H1 (cell line): ENCODE measurements around the gene DACT3. TPM values are rescaled to one million over a fixed set of nuclear protein-coding genes. Genes with fewer than 3 reads are reported as not detected.

Experiments
- CTCF ChIA-PET: fragments of 300-600 bp; sonication (Branson Sonifier 250); formaldehyde crosslinking; loops from one replicate; lab custom pipeline; 2021; ENCODE audit not compliant: partially characterized antibody; lab: Charles Lee
- POLR2A ChIA-PET: fragments of 300-600 bp; sonication (Branson Sonifier 250); formaldehyde crosslinking; loops from one replicate; lab custom pipeline; 2021; ENCODE audit warnings: inconsistent platforms; ENCODE audit not compliant: partially characterized antibody; lab: Charles Lee
- DNase-seq, 2 experiments: peaks; one replicate each; pipeline versions ENCODE4 v3.0.0 to v3.0.0-alpha.2; 2010 to 2022; ENCODE audit warnings: low spot score in 2 of 2, low read depth in 1 of 2, mixed read lengths in 1 of 2
- FAIRE-seq: peaks from 2 replicates; lab custom pipeline; 2011; peaks lifted over from hg19 to GRCh38; lab: Jason Lieb, UNC
- H2AFZ ChIP-seq: 2 replicates; pipeline ENCODE4 v1.8.1; 2012; ENCODE audit warnings: low read length, inconsistent platforms
- H2AK5ac ChIP-seq: 2 replicates; pipeline ENCODE4 v1.6.1; 2013; ENCODE audit warnings: low read depth, low read length
- H2BK120ac ChIP-seq: replicated peaks from 2 replicates; pipeline ENCODE3; 2013; ENCODE audit warnings: low read depth, low read length, inconsistent platforms
- H2BK12ac ChIP-seq: 2 replicates; pipeline ENCODE4 v1.6.1; 2013; ENCODE audit warnings: low read depth, low read length
- H2BK15ac ChIP-seq: 2 replicates; pipeline ENCODE4 v1.6.1; 2013; ENCODE audit warnings: low read length
- H2BK20ac ChIP-seq: 2 replicates; pipeline ENCODE4 v1.6.1; 2013; ENCODE audit warnings: low read length
- H2BK5ac ChIP-seq: 2 replicates; pipeline ENCODE4 v1.6.1; 2013; ENCODE audit warnings: low read depth, low read length
- H3K14ac ChIP-seq: 2 replicates; pipeline ENCODE4 v1.6.1; 2013; ENCODE audit warnings: inconsistent platforms; ENCODE audit not compliant: insufficient read length
- H3K18ac ChIP-seq: 2 replicates; pipeline ENCODE4 v1.6.1; 2013; ENCODE audit warnings: low read length; ENCODE audit errors: extremely low read depth
- H3K23ac ChIP-seq: 2 replicates; pipeline ENCODE4 v1.6.1; 2013; ENCODE audit warnings: inconsistent platforms; ENCODE audit not compliant: insufficient read length
- H3K23me2 ChIP-seq: 2 replicates; pipeline ENCODE4 v1.6.1; 2013; ENCODE audit warnings: low read depth, low read length
- H3K27ac ChIP-seq: 2 replicates; pipeline ENCODE4 v1.6.1; 2011; ENCODE audit warnings: low read depth, low read length, inconsistent platforms
- H3K27me3 ChIP-seq, 4 experiments: replicated peaks in 1 of 4; 1 replicate in 1 of 4; 2 replicates in 3 of 4; pipeline versions ENCODE4 v1.6.1 to v1.8.1; 2011 to 2013; ENCODE audit warnings: low read length in 3 of 4, mild to moderate bottlenecking in 3 of 4, inconsistent platforms in 2 of 4, mixed read lengths in 2 of 4, moderate library complexity in 1 of 4; ENCODE audit not compliant: control insufficient read depth in 3 of 4, insufficient read depth in 3 of 4; ENCODE audit errors: extremely low read depth in 1 of 4
- H3K36me3 ChIP-seq, 4 experiments: 2 replicates each; pipeline versions ENCODE4 v1.6.1 to v1.8.1; 2011 to 2013; ENCODE audit warnings: mild to moderate bottlenecking in 4 of 4, low read length in 3 of 4, moderate library complexity in 2 of 4, control low read depth in 1 of 4, inconsistent platforms in 1 of 4; ENCODE audit not compliant: insufficient read depth in 4 of 4, control insufficient read depth in 2 of 4
- H3K4ac ChIP-seq: replicated peaks from 2 replicates; pipeline ENCODE3; 2013; ENCODE audit warnings: low read length, low read depth, mixed read lengths, inconsistent platforms; ENCODE audit not compliant: insufficient read length
- H3K4me1 ChIP-seq, 4 experiments: replicated peaks in 1 of 4; 1 replicate in 1 of 4; 2 replicates in 3 of 4; pipeline versions ENCODE4 v1.6.1 to v1.8.1; 2011 to 2013; ENCODE audit warnings: low read length in 3 of 4, inconsistent platforms in 2 of 4, mixed read lengths in 1 of 4; ENCODE audit not compliant: insufficient read depth in 4 of 4, control insufficient read depth in 3 of 4
- H3K4me2 ChIP-seq, 2 experiments: 2 replicates each; pipeline versions ENCODE4 v1.6.1 to v1.8.1; 2011 to 2013; ENCODE audit warnings: low read depth in 2 of 2, low read length in 2 of 2, control low read depth in 1 of 2, inconsistent platforms in 1 of 2, mild to moderate bottlenecking in 1 of 2; ENCODE audit not compliant: insufficient read depth in 1 of 2
- H3K4me3 ChIP-seq, 4 experiments: fragments of 200-600, 300-600 bp in 1 of 4; sonication (generic), shearing (Covaris generic), sonication (Bioruptor Twin) in 1 of 4; 2 replicates each; pipeline versions ENCODE4 v1.5.1 to v1.8.1; 2011 to 2016; ENCODE audit warnings: low read length in 4 of 4, low read depth in 3 of 4, control low read depth in 2 of 4, inconsistent platforms in 2 of 4, mild to moderate bottlenecking in 2 of 4, mixed read lengths in 1 of 4, moderate library complexity in 1 of 4; ENCODE audit not compliant: insufficient read depth in 2 of 4; ENCODE audit errors: extremely low read depth in 1 of 4
- H3K56ac ChIP-seq: replicated peaks from 2 replicates; pipeline ENCODE3; 2013; ENCODE audit warnings: low read depth, mild to moderate bottlenecking, mixed read lengths, low read length, inconsistent platforms; ENCODE audit not compliant: insufficient read length
- H3K79me1 ChIP-seq: 2 replicates; pipeline ENCODE4 v1.6.1; 2013; ENCODE audit warnings: low read depth, low read length, control low read depth
- H3K79me2 ChIP-seq, 2 experiments: 2 replicates each; pipeline versions ENCODE4 v1.6.1 to v1.8.1; 2012 to 2013; ENCODE audit warnings: low read length in 2 of 2, mild to moderate bottlenecking in 2 of 2, inconsistent platforms in 1 of 2; ENCODE audit not compliant: insufficient read depth in 2 of 2, control insufficient read depth in 1 of 2
- H3K9ac ChIP-seq, 4 experiments: replicated peaks in 1 of 4; 1 replicate in 1 of 4; 2 replicates in 3 of 4; pipeline versions ENCODE4 v1.6.1 to v1.8.1; 2011 to 2013; ENCODE audit warnings: low read depth in 3 of 4, low read length in 3 of 4, control low read depth in 2 of 4, mild to moderate bottlenecking in 2 of 4, moderate library complexity in 2 of 4, inconsistent platforms in 1 of 4; ENCODE audit errors: extremely low read depth in 1 of 4
- H3K9me3 ChIP-seq, 2 experiments: 2 replicates each; pipeline versions ENCODE4 v1.6.1 to v1.8.1; 2012 to 2013; ENCODE audit warnings: mild to moderate bottlenecking in 2 of 2, moderate library complexity in 2 of 2, control low read depth in 1 of 2, inconsistent platforms in 1 of 2, low read depth in 1 of 2, low read length in 1 of 2, mixed read lengths in 1 of 2; ENCODE audit not compliant: insufficient read depth in 2 of 2
- H4K20me1 ChIP-seq, 2 experiments: replicated peaks in 1 of 2; 2 replicates each; pipeline versions ENCODE3 to v1.8.1; 2011 to 2013; ENCODE audit warnings: inconsistent platforms in 2 of 2, low read length in 2 of 2, mild to moderate bottlenecking in 1 of 2; ENCODE audit not compliant: insufficient read depth in 2 of 2, control insufficient read depth in 1 of 2
- H4K5ac ChIP-seq: 2 replicates; pipeline ENCODE4 v1.6.1; 2013; ENCODE audit warnings: low read length, low read depth, mixed read lengths, inconsistent platforms; ENCODE audit not compliant: insufficient read length
- H4K8ac ChIP-seq: 2 replicates; pipeline ENCODE4 v1.8.0; 2013; ENCODE audit warnings: mild to moderate bottlenecking, moderate library complexity, low read length, inconsistent platforms; ENCODE audit not compliant: insufficient read depth; ENCODE audit errors: extremely low read depth
- H4K91ac ChIP-seq: replicated peaks from 2 replicates; pipeline ENCODE3; 2013; ENCODE audit warnings: low read length, mixed read lengths, inconsistent platforms; ENCODE audit not compliant: insufficient read length
- CEBPB ChIP-seq: IDR thresholded peaks from 2 replicates; pipeline ENCODE4 v1.6.1; 2012; ENCODE audit warnings: low read depth, low read length
- RAD21 ChIP-seq, 2 experiments: IDR thresholded peaks in 1 of 2; conservative IDR thresholded peaks in 1 of 2; 2 replicates each; pipeline ENCODE4 v1.6.1; 2011; ENCODE audit warnings: low read depth in 2 of 2, low read length in 2 of 2, improper control_type of control experiment in 1 of 2, inconsistent platforms in 1 of 2, mild to moderate bottlenecking in 1 of 2, moderate library complexity in 1 of 2
- WGBS, 2 experiments: shearing (Covaris generic) in 1 of 2; methylation state at CpG; one replicate each; pipeline versions ENCODE4 v1.1.6 to v1.1.7; 2013 to 2015; ENCODE audit warnings: low lambda C conversion rate in 2 of 2, mixed read lengths in 2 of 2, inconsistent platforms in 1 of 2, low coverage in 1 of 2, missing lambda C conversion rate in 1 of 2; ENCODE audit not compliant: insufficient replicate concordance in 2 of 2, insufficient coverage in 1 of 2, insufficient read length in 1 of 2; ENCODE audit errors: extremely low coverage in 1 of 2, missing lambda C conversion rate in 1 of 2; 5-methylcytosine and 5-hydroxymethylcytosine counted together
- polyA plus RNA-seq, 7 experiments: library from polyadenylated mRNA; depleted of rRNA in 3 of 7; stranded (reverse) in 5 of 7; unstranded in 2 of 7; fragments of >200 nt in 5 of 7; fragments of 200-250 nt in 2 of 7; gene quantifications; 1 replicate in 5 of 7; 2 replicates in 1 of 7; 4 replicates in 1 of 7; pipeline versions ENCODE4 v1.2.1 to v1.2.3, GENCODE V29; 2011 to 2013; ENCODE audit warnings: missing spikeins in 2 of 7, mixed read lengths in 2 of 7
- total RNA-seq: library from RNA; stranded (reverse); fragmentation: NEBNext Ultra II Directional; extraction: Animal tissue kit (Norgen Biotek cat#: 25700); gene quantifications from 2 replicates; pipeline ENCODE4 v1.2.1, GENCODE V29; 2021
- TF ChIP-seq, protein P1 (sequence below), 3 experiments: IDR thresholded peaks; 1 replicate in 2 of 3; 2 replicates in 1 of 3; pipeline versions ENCODE4 v1.5.1 to v1.6.1; 2011; ENCODE audit warnings: low read length in 3 of 3, mild to moderate bottlenecking in 3 of 3, inconsistent platforms in 2 of 3, low read depth in 1 of 3, moderate library complexity in 1 of 3; ENCODE audit not compliant: insufficient read depth in 1 of 3; ENCODE audit errors: control extremely low read depth in 1 of 3

DACT3 gene
- total and polyA plus RNA-seq, 2 of the 8 experiments (the other 6 are each of a cell fraction or from before 2014, with no cell fraction given) = 1.8 to 2.0 TPM

DNA sequence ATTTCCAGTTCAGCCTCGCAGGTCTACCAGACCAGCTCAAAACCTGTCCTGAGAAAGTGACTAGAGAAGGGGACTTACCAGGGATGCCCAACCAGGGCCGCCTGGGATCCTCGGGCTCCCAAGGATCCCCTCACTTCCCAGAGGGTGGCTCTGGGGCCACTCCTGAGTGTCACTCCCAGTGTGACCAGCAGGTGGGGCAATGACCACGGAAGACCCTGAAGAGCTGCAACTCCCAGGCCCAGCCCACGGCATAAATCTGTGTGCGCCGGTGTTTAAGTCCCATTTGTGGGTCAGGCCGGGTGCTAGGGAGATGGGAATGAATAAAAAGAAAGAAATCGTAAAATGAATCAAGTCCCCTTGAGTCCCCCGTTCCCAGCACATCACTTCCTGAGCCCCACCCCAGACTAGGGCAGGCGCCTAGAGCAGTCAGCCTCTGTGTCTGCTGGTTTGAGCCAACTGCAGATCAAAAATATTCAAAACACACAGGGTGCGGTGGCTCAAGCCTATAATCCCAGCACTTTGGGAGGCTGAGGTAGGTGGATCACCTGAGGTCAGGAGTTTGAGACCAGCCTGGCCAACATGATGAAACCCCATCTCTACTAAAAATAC, 46.8 kb downstream of the DACT3 start:
- Histone ChIP-seq H4K20me1 (peaks cover 0 to 2% of the 10 kb centered on the region in 2 experiments), H3K9me3 (no peaks in the 10 kb centered on the region), H3K14ac (no peak overlapping the region), H3K23ac (no peak overlapping the region), H2BK5ac (no peak overlapping the region), H3K36me3 (peaks cover 2 to 8% (median 6%) of the 10 kb centered on the region in 4 experiments; a peak in 5 of 8 replicates), H3K4me2 (no peak overlapping the region; a peak in 1 of 4 replicates), H3K4ac (no peak overlapping the region), H3K18ac (no peak overlapping the region), H2BK12ac (no peak overlapping the region), H4K8ac (no peak overlapping the region), H2AK5ac (no peak overlapping the region), H3K56ac (no peak overlapping the region), H2BK15ac (no peak overlapping the region), H3K79me1 (no peaks in the 10 kb centered on the region), H3K4me1 (no peaks in the 10 kb centered on the region), H3K27me3 (no peaks in the 10 kb centered on the region), H2BK120ac (no peak overlapping the region), H2BK20ac (no peak overlapping the region), H2AFZ (no peak overlapping the region), H3K4me3 (no peak overlapping the region), H4K5ac (no peak overlapping the region), H4K91ac (no peak overlapping the region), H3K27ac (no peak overlapping the region), H3K23me2 (no peaks in the 10 kb centered on the region), H3K9ac (no peak overlapping the region), H3K79me2 (no peaks in the 10 kb centered on the region)
- FAIRE-seq = no peak
- CTCF ChIA-PET = interaction anchor here (0.5 to 15.6 kb wide), 25 partner anchors 9 to 1706 kb away, joined by 3 to 341 read pairs (median 5); partner anchors contain the start of genes CALM3, DACT3 and PTGIR
- POLR2A ChIA-PET = interaction anchor here (1.0 to 1.1 kb wide), 2 partner anchors 14 to 47 kb away, joined by 3 to 7 read pairs; partner anchors contain the start of gene DACT3
- TF ChIP-seq, protein P1, sequence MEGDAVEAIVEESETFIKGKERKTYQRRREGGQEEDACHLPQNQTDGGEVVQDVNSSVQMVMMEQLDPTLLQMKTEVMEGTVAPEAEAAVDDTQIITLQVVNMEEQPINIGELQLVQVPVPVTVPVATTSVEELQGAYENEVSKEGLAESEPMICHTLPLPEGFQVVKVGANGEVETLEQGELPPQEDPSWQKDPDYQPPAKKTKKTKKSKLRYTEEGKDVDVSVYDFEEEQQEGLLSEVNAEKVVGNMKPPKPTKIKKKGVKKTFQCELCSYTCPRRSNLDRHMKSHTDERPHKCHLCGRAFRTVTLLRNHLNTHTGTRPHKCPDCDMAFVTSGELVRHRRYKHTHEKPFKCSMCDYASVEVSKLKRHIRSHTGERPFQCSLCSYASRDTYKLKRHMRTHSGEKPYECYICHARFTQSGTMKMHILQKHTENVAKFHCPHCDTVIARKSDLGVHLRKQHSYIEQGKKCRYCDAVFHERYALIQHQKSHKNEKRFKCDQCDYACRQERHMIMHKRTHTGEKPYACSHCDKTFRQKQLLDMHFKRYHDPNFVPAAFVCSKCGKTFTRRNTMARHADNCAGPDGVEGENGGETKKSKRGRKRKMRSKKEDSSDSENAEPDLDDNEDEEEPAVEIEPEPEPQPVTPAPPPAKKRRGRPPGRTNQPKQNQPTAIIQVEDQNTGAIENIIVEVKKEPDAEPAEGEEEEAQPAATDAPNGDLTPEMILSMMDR (IDR thresholded peaks at IDR 0.05; ENCODE audit: control extremely low read depth in 1 of 3, insufficient read depth in 1 of 3, low read depth in 1 of 3, low read length in 3 of 3) = peak; percentile 85 to 91 (median 91)
- peak; percentile 75 to 88 for TF ChIP-seq RAD21 (IDR thresholded peaks at IDR 0.05 in 1 of 2, conservative IDR thresholded peaks at IDR 0.05 in 1 of 2; ENCODE audit: low read depth in 2 of 2, low read length in 2 of 2)
- TF ChIP-seq CEBPB = no peak
- peak; percentile 58 to 97 for DNase-seq
- 42% methylated on average over 12 of the region's 12 CpGs; no CpG with 5 or more reads in 1 of the 2 experiments for WGBS, 2 experiments
